GM19463 (cell line): ENCODE measurements around the gene CD2AP.
"Not testable (repeated sequence)": the region's sequence is repeated elsewhere in the genome, so short reads cannot be mapped to it uniquely, and the experiment has no call there.

Experiments
- ATAC-seq: cut with Tn5 transposase; IDR thresholded peaks from one replicate; pipeline ENCODE4 v1.9.1; 2021; ENCODE audit warnings: mild to moderate bottlenecking, moderate library complexity; ENCODE audit not compliant: unreplicated experiment

The CD2AP gene

GRCh38 chr6:47630587-47630986 is 153.0 kb downstream of the CD2AP start:
- no peak for ATAC-seq

DNA sequence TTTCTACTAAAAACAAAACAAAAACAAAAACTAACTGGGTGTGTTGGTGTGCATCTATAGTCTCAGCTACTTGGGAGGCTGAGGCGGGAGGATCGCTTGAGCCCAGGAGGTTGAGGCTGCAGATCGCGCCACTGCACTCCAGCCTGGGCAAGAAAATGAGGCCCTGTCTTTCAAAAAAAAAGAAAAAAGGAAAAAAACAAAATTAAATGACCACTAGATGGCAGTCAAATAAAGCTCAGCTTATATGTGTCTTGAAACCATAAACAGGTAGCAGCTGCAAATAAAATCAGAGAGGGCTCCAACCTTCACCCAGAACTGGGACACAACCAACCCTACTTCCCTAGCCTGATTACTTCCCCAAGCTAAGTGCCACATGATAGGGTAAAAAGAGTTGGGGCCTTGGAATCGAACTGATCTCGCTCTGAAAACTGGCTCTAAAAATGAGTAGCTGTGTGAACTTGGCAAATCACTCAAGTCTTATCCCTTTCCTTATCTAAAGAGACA is 153.7 kb downstream of the CD2AP start:
- ATAC-seq = peak; percentile 67

DNA sequence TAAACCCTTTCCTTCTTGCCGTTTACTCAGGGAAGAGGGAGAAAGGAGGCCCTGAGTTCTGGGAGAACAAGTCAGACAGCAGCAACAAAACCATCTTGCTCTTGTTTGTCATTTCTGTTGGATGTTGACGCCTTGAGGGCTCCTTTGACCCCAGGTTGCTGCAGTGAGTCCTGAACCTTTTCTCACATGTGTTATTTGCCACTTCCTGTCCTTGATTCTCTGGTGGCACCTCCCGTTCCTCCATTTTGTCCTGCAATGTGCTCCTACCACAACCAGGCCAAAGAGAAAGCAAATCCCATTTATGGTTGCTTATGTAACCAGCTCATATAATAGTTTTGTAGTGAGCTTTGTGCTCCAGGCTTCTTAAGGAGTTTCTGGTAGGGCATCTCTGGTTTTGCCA is 154.2 kb downstream of the CD2AP start:
- ATAC-seq = no peak

- ATAC-seq = no peak
These were observed 155.6 kb downstream of the CD2AP start for GRCh38 chr6:47633141-47633540.

DNA sequence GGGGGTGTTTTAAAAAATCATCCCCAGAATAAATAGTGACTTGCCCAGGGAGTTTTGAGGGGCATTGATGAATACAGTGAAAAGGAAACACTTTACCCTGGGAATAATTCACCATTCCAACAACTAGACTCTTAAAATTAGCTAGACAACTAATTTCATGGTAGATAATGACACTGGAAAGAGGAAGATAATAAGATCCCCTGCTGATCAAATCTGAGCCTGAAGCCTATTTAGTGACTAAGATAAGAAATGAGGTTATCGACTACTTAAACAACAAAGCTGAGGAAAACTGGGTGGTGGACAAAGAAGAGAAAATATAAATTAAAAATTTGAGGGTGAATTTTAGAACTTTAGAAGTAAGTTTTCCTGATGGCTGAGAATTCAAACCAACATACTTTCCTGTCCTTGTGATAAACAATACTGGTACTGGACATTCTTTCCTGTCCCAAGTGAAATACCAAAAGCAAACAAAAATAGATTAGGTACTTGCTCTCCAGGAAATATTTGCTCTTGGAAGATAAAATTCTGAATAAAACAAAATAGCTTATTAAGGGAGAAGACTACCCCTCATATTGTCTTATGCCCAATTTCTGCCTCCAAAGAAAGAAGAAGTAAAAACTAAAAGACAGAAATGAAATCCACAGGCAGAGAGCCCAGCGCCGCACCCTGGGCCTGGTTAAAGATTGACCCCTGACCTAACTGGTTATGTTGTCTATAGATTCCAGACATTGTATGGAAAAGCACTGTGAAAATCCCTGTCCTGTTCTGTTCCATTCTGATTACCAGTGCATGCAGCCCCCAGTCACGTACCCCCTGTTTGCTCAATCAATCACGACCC is 156.8 kb downstream of the CD2AP start:
- no peak for ATAC-seq

GRCh38 chr6:47646689-47647088 is 169.1 kb downstream of the CD2AP start:
- no peak for ATAC-seq

GRCh38 chr6:47647188-47647587 is 169.6 kb downstream of the CD2AP start:
- ATAC-seq = no peak

DNA sequence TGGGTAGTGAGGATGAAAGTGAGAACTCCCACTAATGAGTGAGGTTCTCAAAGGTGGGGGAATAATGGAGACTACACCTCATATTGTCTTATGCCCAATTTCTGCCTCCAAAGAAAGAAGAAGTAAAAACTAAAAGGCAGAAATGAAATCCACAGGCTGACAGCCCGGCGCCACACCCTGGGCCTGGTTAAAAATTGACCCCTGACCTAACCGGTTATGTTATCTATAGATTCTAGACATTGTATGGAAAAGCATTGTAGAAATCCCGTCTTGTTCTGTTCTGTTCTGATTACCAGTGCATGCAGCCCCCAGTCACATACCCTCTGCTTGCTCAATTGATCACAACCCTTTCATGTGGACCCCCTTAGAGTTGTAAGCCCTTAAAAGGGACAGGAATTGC is 170.0 kb downstream of the CD2AP start:
- ATAC-seq = not testable (repeated sequence)

DNA sequence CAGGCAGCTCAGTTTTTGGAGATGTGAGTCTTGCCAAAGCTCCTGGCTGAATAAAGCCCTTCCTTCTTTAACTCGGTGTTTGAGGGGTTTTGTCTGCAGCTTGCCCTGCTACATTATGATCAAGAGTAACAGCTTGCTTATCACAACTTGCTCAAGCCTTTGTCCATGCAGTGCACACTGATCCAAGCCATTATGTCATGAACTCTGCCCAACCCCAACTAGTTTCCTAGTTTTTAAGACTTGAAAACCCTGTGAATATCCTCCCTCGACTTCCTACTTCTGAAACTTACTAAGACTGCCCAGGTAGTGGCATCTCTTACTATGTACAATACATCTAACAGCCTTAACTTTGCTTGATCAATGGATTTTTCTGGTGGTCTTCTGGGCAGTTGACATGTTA is 170.4 kb downstream of the CD2AP start:
- no peak for ATAC-seq

- no peak for ATAC-seq
These were observed 173.2 kb downstream of the CD2AP start for GRCh38 chr6:47650553-47651432.

- no peak for ATAC-seq
These were observed 173.9 kb downstream of the CD2AP start for GRCh38 chr6:47651505-47651944.

GRCh38 chr6:47653706-47654105 is 176.1 kb downstream of the CD2AP start:
- ATAC-seq = no peak

- ATAC-seq = no peak
These were observed 176.7 kb downstream of the CD2AP start for GRCh38 chr6:47654255-47654654.

GRCh38 chr6:47655719-47656595 is 178.4 kb downstream of the CD2AP start:
- no peak for ATAC-seq

DNA sequence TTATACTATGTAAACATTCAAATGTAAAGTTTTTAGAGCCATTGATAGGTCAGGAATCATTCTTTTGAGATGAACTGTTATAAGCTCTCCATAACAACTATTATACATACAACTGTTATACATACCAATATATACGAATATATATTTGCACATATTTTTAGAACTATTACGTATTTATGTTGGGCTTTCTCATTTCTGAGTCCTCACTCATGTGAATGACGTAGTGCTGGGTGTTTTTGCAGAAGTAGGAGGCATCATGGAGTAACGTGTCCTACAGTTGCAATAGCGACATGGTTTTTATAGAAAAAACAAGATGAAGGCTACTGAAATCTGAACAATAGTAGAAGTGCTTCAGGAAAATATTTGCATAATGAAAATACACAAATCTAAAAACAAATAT is 184.4 kb downstream of the CD2AP start:
- no peak for ATAC-seq

GRCh38 chr6:47663462-47664216 is 186.1 kb downstream of the CD2AP start:
- ATAC-seq = no peak

- no peak for ATAC-seq
These were observed 187.5 kb downstream of the CD2AP start for GRCh38 chr6:47665112-47665511.

GRCh38 chr6:47669684-47670513 is 192.3 kb downstream of the CD2AP start:
- ATAC-seq = no peak

- no peak for ATAC-seq
These were observed 193.3 kb downstream of the CD2AP start for GRCh38 chr6:47670851-47671250.
